CD4-positive, alpha-beta T cell treated with Interleukin-17A for 4 hours (primary cell): ENCODE data around the gene NELFCD.

ENCODE experiments used
- DNase-seq: peaks from one replicate; pipeline ENCODE4 v3.0.0-alpha.2; 2020; ENCODE audit warnings: mixed read lengths

NELFCD gene

DNA sequence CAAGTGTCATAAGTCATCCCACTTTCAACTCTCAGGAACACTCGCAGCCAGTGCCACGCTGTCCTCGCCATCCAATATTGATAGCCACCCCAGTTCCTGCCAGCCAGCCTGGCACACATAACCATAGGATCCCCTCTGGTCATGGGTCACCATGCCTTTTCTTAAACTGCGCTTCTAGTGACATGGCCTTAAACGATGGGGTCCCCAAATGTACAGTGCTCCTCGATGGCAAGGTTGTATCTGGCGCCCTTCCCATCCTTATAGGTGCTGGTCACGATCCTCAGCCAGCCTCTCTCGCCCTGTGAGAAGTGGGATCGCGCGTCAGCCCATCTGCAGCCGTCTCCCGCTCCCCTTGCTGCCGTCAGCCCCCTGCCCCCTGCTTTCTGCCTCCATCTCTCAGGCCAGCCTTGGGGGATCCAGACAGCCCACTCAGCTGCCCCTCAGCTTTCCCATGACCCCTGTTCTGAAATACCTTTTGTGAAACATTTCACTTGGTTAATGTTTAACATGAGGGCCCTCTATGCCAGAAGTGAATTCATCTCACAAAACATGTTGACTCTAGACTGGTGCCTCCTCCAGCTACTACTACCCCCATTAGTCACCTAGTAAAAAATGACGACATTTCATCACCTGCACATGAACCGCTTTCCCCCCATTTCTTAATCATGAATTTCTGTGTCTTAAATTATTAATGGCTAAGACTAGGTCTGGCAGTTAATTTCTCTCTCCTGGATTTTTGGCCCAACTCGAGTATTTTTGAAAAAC, 14.6 kb downstream of the NELFCD start:
- DNase-seq: no peak

- DNase-seq: no peak
These were observed 15.2 kb downstream of the NELFCD start for GRCh38 chr20:58996226-58996611.

- no peak for DNase-seq
These were observed 16.2 kb downstream of the NELFCD start for GRCh38 chr20:58997141-58997770.

GRCh38 chr20:58998656-58999055, 17.6 kb downstream of the NELFCD start:
- DNase-seq: no peak

DNA sequence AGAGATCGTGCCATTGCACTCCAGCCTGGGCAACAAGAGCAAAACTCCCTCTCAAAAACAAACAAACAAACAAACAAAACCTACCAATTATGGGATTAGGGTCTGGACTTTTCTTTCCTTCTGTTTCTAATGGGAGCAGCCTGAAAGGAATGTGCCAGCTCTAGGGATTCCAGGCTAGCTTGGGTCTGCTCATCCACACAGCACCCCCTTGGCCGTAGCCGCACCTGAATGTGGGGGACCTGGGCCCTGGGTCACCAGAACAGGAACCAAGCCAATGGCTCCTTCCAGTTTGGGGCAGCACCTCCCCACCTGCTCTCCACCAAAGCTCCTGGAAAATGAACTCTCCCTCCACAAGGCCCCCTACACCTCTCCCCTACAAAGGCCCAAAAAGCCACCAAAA, 19.3 kb downstream of the NELFCD start:
- DNase-seq: no peak

DNA sequence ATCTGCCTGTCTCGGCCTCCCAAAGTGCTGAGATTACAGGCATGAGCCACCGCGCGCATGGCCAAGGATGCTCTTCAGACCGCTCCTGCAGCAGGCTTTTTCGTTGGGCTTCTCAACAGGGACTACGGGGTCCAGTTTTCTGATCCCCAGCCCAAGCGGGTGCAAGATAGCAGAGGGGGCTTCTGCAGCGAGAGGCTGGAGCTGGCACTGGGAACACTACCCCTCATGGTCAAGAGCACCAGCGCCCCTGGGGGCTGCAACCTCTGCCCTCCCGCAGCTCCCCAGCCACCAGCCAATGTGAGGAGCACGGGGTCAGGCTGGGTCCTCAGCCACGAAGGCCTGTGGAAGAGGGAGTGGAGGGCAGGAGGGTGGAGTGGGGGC, 20.0 kb downstream of the NELFCD start:
- DNase-seq: no peak

DNA sequence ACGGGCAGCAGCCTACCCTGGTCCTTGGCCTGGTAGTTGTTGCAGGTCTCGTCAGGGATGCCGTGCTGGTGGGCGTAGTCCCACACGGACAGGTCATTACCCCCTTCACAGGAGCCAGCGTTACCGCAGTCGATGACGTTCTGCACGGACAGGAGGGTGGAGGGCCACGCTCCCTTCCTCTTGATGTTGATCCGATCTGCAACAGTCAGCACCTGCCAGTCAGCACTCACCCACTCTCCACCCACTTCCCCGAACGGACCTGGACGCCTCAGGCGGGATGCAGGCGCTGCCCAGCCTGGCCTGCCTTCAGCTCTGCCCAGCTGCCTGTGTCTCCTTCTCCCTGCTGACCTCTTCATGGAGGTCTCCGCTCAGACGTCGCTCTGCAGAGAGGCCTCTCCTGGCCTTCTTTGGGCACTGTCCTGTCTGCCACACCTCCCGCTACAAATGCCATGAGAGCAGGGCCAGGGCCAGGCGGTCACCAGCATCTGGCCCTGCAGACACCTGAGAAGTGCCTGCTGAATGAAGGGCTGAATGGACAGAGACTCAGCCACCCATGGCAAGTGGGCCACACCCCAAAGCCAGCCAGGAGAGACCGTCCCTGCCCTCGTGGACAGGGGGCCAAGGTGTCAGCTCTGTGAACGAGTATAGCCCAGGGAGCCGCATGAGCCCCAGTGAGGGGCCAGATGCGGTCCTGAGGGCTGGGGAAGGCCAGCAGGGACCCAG, 20.6 kb downstream of the NELFCD start:
- no peak for DNase-seq

DNA sequence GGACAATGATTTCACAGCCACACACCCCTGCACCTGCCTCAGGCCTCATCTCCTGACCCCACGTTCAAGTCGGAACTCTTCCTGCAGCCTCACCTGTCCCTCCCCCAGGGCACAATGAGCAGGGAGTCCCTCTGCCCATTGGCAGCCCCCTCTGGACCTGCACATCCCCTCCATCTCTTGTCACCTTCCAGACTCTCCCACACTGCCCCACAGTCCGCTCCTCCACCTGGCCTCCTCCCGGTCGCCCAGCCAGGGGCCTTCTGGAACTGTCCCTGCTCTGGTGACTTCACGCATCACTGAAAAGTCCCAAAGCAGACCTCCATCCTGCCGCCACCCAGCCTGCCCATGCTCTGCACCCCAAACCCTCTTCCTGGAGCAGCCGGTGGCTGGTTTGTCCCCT, 21.3 kb downstream of the NELFCD start:
- DNase-seq: no peak

- no peak for DNase-seq
These were observed 21.9 kb downstream of the NELFCD start for GRCh38 chr20:59002874-59003399.

DNA sequence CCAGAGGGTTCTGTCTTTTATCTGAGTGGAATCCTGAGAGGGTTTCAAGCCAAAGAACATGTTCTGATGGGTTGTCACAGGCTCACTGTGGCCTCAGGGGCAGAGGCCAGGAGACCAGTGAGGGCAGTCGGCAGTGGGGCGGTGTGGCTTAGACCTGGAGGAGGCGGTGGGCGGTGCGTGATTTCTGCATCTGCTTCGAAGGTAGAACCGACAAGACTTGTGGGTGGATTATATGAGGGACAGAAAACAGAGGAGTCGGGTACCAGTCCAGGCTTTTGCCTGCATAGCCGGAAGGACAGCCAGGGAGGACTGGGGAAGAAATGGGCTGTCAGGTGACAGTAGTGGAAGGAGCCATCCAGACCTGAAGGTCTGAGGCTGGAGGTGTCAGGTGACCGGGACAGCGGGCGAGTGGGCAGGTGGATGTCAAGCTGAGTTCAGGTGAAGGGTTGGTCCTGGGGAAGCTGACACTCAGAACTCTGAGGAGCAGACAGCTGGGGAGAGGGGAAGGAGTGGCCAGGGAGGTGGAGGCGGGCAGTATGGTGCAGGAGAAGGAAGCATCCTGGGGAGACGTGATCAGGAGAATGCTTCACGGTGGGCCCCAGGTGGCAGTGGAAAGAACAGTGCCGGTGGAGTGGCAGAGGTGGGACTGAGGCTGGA, 22.9 kb downstream of the NELFCD start:
- DNase-seq: no peak

GRCh38 chr20:59004493-59004762, 23.4 kb downstream of the NELFCD start:
- peak; percentile 64 for DNase-seq

DNA sequence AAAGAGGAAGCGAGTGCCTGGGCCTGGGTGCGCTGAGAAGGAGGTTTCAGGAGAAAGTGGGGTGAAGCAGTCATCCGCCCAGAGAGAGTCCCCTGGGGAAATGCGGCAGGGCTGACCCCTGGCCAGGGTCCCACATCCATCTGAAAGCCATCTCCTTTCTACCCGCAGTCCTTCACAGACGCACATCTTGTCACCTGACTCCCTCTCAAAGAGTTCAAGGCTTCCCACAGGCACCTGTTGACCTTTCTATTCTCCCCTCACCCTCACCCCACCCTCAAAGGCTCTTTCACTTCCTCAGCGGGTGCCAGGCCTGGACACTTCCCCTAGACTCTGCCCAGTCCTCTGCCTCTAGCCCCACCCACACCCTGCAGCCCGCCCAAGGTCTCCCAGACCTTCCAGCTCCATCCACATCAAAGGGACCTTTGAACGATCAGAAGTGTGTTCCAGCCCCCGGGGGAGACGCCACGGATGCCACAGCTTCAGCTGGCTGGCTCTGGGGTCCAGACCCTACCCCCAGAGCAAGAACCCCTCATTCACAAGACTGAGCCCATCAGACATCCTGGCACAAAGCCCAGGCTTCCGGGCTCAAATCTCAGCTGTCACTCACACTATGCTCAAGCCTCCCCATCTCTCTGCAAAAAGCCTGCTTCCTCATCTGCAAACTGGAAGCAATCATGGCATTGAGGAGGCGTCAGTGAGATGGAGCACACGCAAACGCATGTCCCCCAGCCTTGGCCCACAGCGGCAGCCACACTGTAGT, 23.9 kb downstream of the NELFCD start:
- DNase-seq: peak; percentile 76

- no peak for DNase-seq
These were observed 24.6 kb downstream of the NELFCD start for GRCh38 chr20:59005523-59006166.

DNA sequence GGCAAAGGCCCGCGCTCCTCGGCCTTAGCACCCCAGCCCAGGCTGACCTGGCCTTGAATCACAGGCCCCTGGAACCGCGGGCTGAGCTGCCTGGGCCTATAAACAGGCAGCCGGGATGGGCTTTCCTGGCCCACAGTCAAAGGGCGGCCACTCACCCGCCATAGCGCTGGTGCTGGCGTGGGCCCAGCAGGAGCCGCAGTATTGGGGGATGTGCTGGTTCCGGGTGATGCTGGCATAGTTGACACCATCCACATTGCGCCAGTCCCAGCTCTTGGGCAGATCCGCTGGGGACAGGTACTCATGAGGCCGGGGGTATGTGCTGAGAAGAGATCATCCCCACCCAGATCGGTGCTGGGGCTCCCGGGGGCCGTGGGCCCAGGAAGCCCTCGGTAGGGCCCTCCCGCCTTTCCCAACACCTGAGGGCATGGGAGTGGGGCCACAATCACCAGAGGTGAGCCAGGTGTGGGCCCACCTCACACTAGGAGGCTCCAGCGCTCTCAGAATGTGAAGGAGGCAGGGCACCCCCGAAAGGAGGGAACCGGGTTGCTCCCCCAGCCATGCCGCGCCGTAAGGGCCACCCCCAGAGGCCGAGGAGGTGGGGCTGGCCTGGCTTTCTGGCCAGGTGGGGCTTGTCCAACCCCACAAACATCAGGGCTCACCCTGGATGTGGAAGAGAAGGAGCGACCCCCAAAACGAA, 25.3 kb downstream of the NELFCD start:
- no peak for DNase-seq

DNA sequence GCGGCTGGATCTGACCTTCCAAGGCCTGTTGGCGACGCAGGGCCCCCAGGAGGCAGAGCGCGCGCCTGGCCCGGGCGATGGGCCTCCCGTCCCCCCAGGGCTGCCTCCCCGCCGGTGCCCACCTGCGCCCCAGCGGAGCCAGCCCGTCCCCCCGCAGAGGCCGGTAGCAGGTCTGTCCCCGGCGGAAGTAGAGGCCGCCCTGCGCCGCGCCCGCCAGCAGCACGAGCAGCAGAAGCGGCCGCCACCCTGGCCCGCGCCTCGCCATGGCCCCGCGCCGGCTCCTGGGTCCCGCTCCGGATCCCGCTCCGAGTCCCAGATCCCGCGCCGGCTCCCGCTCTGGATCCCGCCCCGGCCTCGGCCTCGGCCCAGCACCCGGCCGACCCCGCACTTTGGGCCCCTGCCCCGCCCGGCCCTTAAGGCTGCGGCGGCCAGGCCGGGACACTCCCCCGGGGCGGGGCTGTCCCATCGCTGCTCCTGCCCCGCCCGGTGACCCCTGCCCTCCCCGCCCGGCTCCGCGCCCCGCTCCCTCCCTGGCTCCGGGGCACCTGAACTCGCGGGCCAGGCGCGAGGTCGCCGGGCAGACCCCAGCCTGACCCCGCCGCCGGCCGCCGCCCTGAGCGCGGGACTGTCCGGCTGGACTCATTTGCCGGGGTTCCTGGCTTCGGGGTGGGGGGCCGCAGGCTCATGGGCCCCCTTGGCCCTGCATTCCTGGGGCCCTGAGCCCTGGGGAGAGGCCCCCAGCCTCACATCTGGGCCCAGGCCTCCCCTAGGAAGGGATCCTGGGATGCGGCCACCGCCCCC, 26.0 kb downstream of the NELFCD start, which contains the start of gene CTSZ:
CTSZ (minus strand) TSS at position 391 of the 801 bp plus-strand sequence; CDS start at position 265, 126 bp downstream.
- peak; percentile 63 for DNase-seq

- DNase-seq: no peak
These were observed 26.8 kb downstream of the NELFCD start for GRCh38 chr20:59007665-59008511.

- DNase-seq: no peak
These were observed 27.8 kb downstream of the NELFCD start for GRCh38 chr20:59008715-59009336.

GRCh38 chr20:59010321-59010994, 29.4 kb downstream of the NELFCD start:
- DNase-seq: no peak
